Natural killer cell (primary cell): ENCODE data around the gene TRAF2. TPM values are rescaled to one million over a fixed set of nuclear protein-coding genes. Genes with fewer than 3 reads are reported as not detected.

Source experiments
- ATAC-seq, 3 donors: fragments of 150-1000 bp in 2 of 3; fragments of 200-7000 bp in 1 of 3; cut with Tn5 transposase; 1 replicate in 1 of 3; 2 replicates in 2 of 3; pipeline ENCODE4 v1.10.0; 2021; ENCODE audit warnings: mild to moderate bottlenecking in 2 of 3, moderate library complexity in 2 of 3
- DNase-seq, 2 donors: peaks; one replicate each; pipeline versions ENCODE4 v3.0.0 to v3.0.0-alpha.2; 2013 to 2021; ENCODE audit warnings: mixed read lengths in 1 of 2
- H3K27ac ChIP-seq: one replicate; pipeline ENCODE4 v1.5.1; 2013; ENCODE audit warnings: mild to moderate bottlenecking, low read length
- H3K27me3 ChIP-seq: one replicate; pipeline ENCODE4 v1.6.1; 2013; ENCODE audit warnings: low read length; ENCODE audit not compliant: control insufficient read depth, insufficient read depth
- H3K36me3 ChIP-seq: one replicate; pipeline ENCODE4 v1.6.1; 2013; ENCODE audit warnings: low read length; ENCODE audit not compliant: control insufficient read depth, insufficient read depth
- H3K4me1 ChIP-seq: one replicate; pipeline ENCODE4 v1.6.1; 2013; ENCODE audit warnings: low read length; ENCODE audit not compliant: control insufficient read depth, insufficient read depth
- H3K4me3 ChIP-seq: one replicate; pipeline ENCODE4 v1.5.1; 2013; ENCODE audit warnings: low read length
- H3K9me3 ChIP-seq: one replicate; pipeline ENCODE4 v1.6.1; 2013; ENCODE audit warnings: low read length; ENCODE audit not compliant: control insufficient read depth, insufficient read depth
- H3K27ac Mint-ChIP-seq, 2 donors: one replicate each; pipeline ENCODE4 v1.8.0; 2022; ENCODE audit warnings: mild to moderate bottlenecking in 2 of 2, mixed read lengths in 2 of 2, moderate library complexity in 1 of 2
- H3K27me3 Mint-ChIP-seq, 2 donors: one replicate each; pipeline ENCODE4 v1.8.0; 2022; ENCODE audit warnings: low read depth in 2 of 2, mixed read lengths in 2 of 2
- H3K36me3 Mint-ChIP-seq: one replicate; pipeline ENCODE4 v1.8.0; 2022; ENCODE audit warnings: mixed read lengths
- H3K4me1 Mint-ChIP-seq, 2 donors: one replicate each; pipeline ENCODE4 v1.8.0; 2022; ENCODE audit warnings: mixed read lengths in 2 of 2
- H3K4me3 Mint-ChIP-seq: one replicate; pipeline ENCODE4 v1.8.0; 2022; ENCODE audit warnings: mild to moderate bottlenecking, moderate library complexity, mixed read lengths
- H3K9me3 Mint-ChIP-seq, 2 donors: one replicate each; pipeline ENCODE4 v1.8.0; 2022; ENCODE audit warnings: mixed read lengths in 2 of 2
- CTCF ChIP-seq: fragments of 200-600 bp; IDR thresholded peaks from one replicate; pipeline ENCODE4 v1.8.0; 2022; ENCODE audit warnings: antibody characterized with exemption
- WGBS: methylation state at CpG from one replicate; pipeline ENCODE4 v1.1.7; 2013; ENCODE audit warnings: missing lambda C conversion rate; ENCODE audit not compliant: insufficient coverage; 5-methylcytosine and 5-hydroxymethylcytosine counted together
- intact Hi-C: fragments of 100-400 bp; cut with micrococcal nuclease; formaldehyde crosslinking; loops from one replicate; pipeline ENCODE4 v1.14.2; 2022
- total RNA-seq, 4 donors: library from RNA; stranded (reverse); fragments of 120-200 nt in 1 of 4; gene quantifications; one replicate each; pipeline versions ENCODE4 v1.2.3 to v1.2.4, GENCODE V29; 2013 to 2022

TRAF2 gene
- total RNA-seq, 3 donors from 2014 or later (not counting 1 experiment from before 2014, with no cell fraction given): 17.4 to 35.5 (median 25.0) TPM

GRCh38 chr9:136862849-136863622, 23.3 kb upstream of the TRAF2 start:
- DNase-seq: no peak
- Histone ChIP-seq H3K27ac (no peak overlapping the region), H3K4me1 (peaks cover 23% of the 10 kb centered on the region), H3K27me3 (no peaks in the 10 kb centered on the region), H3K36me3 (peaks cover 27% of the 10 kb centered on the region), H3K4me3 (no peak overlapping the region), H3K9me3 (no peaks in the 10 kb centered on the region)
- H3K4me3 Mint-ChIP-seq: no peak overlapping the region
- intact Hi-C loops: no loop called here
- no peaks in the 10 kb centered on the region for H3K9me3 Mint-ChIP-seq
- WGBS: 96% methylated on average over 31 of the region's 31 CpGs
- H3K27me3 Mint-ChIP-seq: no peaks in the 10 kb centered on the region
- TF ChIP-seq CTCF: no peak
- no peak for ATAC-seq
- no peaks in the 10 kb centered on the region for H3K36me3 Mint-ChIP-seq
- H3K4me1 Mint-ChIP-seq: peaks cover 12 to 16% of the 10 kb centered on the region in 2 donors
- H3K27ac Mint-ChIP-seq: peak overlapping the region in 1 of 2 donors; percentile 84

- Mint-ChIP-seq H3K27me3 (no peaks in the 10 kb centered on the region), H3K4me3 (no peak overlapping the region), H3K4me1 (peaks cover 12 to 16% of the 10 kb centered on the region in 2 donors), H3K36me3 (no peaks in the 10 kb centered on the region), H3K27ac (peak overlapping the region; percentile 14 to 84), H3K9me3 (no peaks in the 10 kb centered on the region)
- intact Hi-C loops: no loop called here
- Histone ChIP-seq H3K27me3 (no peaks in the 10 kb centered on the region), H3K9me3 (no peaks in the 10 kb centered on the region), H3K4me1 (peaks cover 23% of the 10 kb centered on the region), H3K27ac (no peak overlapping the region), H3K36me3 (peaks cover 27% of the 10 kb centered on the region), H3K4me3 (no peak overlapping the region)
- no peak for ATAC-seq
- no peak for TF ChIP-seq CTCF
- no peak for DNase-seq
- WGBS: 94% methylated on average over 12 of the region's 12 CpGs
These were observed 22.6 kb upstream of the TRAF2 start for GRCh38 chr9:136863623-136864273.

DNA sequence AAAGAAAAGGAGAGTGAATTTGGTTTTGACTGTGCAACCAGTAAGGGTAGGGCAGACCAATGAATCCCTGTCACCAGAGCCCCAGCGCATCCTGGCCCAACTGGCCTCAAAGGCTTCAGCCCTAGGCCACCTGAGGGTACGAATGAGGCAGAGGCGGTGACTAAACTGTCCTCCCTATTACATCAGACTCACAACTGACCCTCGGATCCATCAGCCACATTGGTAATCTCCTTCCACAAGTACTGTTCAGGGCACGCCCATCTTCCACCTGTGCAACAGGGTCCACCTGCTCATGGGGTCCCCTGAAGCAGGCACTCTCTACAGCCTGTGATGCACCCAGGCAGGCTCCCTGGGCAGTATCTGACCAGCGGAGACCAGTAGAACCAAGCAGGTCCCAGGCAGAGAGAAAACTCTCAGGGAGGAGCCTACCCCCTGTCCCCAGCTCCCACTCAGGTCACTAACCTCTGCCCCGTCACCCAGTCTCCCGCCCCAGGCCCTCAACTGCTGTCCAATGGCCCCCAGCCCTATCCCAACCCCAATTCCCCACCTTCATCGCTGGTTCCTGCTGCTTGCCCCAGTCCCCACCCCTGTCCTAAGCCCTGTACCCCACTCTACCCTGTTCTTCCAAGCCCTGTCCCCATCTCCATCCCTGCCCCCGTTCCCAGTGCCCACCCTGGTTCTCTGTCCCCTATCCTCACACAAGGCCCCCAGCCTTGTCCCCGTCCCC, 21.1 kb upstream of the TRAF2 start:
- peak overlapping the region; percentile 48 for H3K4me3 ChIP-seq
- no peaks in the 10 kb centered on the region for H3K9me3 ChIP-seq
- no peak for TF ChIP-seq CTCF
- ATAC-seq (no peak), DNase-seq (peak in 1 of 2 donors; percentile 6)
- Mint-ChIP-seq H3K36me3 (no peaks in the 10 kb centered on the region), H3K4me3 (peak overlapping the region; percentile 89), H3K27ac (peak overlapping the region; percentile 84 to 88), H3K9me3 (no peaks in the 10 kb centered on the region), H3K27me3 (no peaks in the 10 kb centered on the region), H3K4me1 (peaks cover 12 to 16% of the 10 kb centered on the region in 2 donors)
- peak overlapping the region; percentile 50 for H3K27ac ChIP-seq
- H3K36me3 ChIP-seq: peaks cover 27% of the 10 kb centered on the region
- WGBS: 69% methylated on average over 11 of the region's 11 CpGs
- intact Hi-C loops: no loop called here
- peaks cover 23% of the 10 kb centered on the region for H3K4me1 ChIP-seq
- H3K27me3 ChIP-seq: no peaks in the 10 kb centered on the region
